ENCODE measurements around the gene CHD9NB.

The CHD9NB gene

DNA sequence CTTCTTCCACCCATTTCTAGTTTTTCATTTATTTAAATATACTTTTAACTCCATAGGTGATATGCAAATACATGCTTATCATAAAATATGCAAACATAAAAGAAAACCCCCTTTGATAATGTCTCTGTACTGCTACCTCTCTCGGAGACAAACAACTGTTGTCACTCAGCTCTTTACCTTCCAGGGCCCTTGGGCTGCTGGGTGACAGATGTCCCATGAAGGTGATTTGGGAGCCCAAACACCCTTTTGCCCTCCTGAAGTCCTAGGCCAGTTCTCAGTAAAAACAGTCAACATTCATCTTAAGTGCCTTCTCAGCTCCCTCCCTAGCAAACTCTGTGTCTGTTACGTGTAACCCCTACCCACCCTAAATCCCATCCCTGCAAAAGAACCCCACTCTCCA is 39.6 kb upstream of the CHD9NB start:
- WGBS (ENCODE audit: extremely low coverage, insufficient coverage, insufficient read length) = no CpG with 5 or more reads among the region's 2 CpGs
- H3K4me2 ChIP-seq (ENCODE audit: low read length) = no peak overlapping the region
- no peaks in the 10 kb centered on the region for H3K27me3 ChIP-seq (ENCODE audit: insufficient read depth, low read length)

DNA sequence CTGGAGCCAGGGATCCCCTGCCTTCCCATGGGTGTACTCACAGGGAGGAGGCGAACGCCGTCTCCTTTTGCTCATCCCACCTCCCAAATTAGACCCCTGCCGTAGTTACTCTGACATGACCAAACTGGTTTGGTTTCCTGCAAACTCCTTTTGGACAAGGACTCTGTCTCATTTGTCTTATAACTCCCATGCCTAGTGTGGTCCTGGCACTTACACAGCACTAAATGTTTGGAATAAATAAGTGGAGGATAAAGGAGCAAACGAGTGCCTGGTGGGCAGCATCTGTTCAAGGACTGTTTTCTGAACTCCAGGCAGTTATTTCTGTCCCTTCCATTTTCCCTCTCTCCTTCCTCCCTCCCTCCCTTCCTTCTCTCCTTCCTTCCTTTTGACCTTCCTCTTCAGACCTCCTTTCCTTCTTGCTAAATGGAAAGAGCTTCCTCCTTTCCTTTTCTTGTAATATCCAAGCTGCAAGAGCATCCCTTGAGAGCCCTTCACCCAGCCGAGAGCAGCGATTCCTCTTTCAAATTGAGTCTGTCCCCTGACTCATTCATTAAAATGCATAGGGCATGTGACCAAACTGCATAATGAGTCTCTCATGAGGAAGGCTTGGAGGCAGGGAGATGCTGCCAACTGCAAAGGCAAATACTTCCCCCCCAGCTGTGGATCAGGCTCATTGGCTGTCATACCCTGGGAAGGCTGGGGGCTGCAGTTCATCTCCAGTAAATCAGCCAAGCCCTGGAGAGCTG is 38.9 kb upstream of the CHD9NB start:
- Histone ChIP-seq H3K4me1 (ENCODE audit: control insufficient read depth in 1 of 2, insufficient read depth in 2 of 2, low read length in 2 of 2) (peaks cover 14 to 15% of the 10 kb centered on the region in 2 experiments), H3K36me3 (ENCODE audit: control insufficient read depth in 1 of 2, insufficient read depth in 2 of 2, low read length in 2 of 2) (no peaks in the 10 kb centered on the region), H2AK5ac (ENCODE audit: low read length) (no peak overlapping the region), H3K27ac (ENCODE audit: low read depth, low read length) (no peak overlapping the region), H3K18ac (ENCODE audit: low read length) (no peak overlapping the region), H2BK12ac (ENCODE audit: low read length) (peak overlapping the region; percentile 61), H3K27me3 (ENCODE audit: insufficient read depth, low read length) (no peaks in the 10 kb centered on the region), H4K12ac (ENCODE audit: low read depth, low read length) (no peak overlapping the region), H2BK120ac (ENCODE audit: insufficient read depth, low read length, poor library complexity) (no peak overlapping the region), H3K4me2 (ENCODE audit: low read length) (no peak overlapping the region), H3K9me3 (ENCODE audit: insufficient read depth, low read depth, low read length) (no peaks in the 10 kb centered on the region), H3K4me3 (ENCODE audit: low read depth, low read length) (no peak overlapping the region), H3K9ac (ENCODE audit: low read length) (no peak overlapping the region), H3K79me1 (ENCODE audit: low read length) (peaks cover 12% of the 10 kb centered on the region), H2BK5ac (ENCODE audit: low read depth, low read length, poor library complexity) (no peak overlapping the region), H2AFZ (ENCODE audit: insufficient read depth, low read length, poor library complexity) (no peak overlapping the region), H3K4ac (ENCODE audit: low read depth, low read length) (no peak overlapping the region), H4K91ac (ENCODE audit: low read depth, low read length) (peak overlapping the region; percentile 52), H3K79me2 (ENCODE audit: control insufficient read depth, insufficient read depth, low read length, poor library complexity) (peaks cover 2% of the 10 kb centered on the region), H3K14ac (ENCODE audit: low read length) (peak overlapping the region; percentile 36), H4K8ac (ENCODE audit: low read depth, low read length) (no peak overlapping the region), H3K23ac (ENCODE audit: low read length) (no peak overlapping the region)
- DNase-seq = peak in 1 of 2 donors; percentile 31
- no CpG with 5 or more reads among the region's 7 CpGs for WGBS (ENCODE audit: extremely low coverage, insufficient coverage, insufficient read length)

More for the DNA sequence above, 39.6 kb upstream of the CHD9NB start:
- Histone ChIP-seq H4K91ac (ENCODE audit: low read depth, low read length) (no peak overlapping the region), H3K79me2 (ENCODE audit: control insufficient read depth, insufficient read depth, low read length, poor library complexity) (peaks cover 2% of the 10 kb centered on the region), H3K79me1 (ENCODE audit: low read length) (peaks cover 12% of the 10 kb centered on the region), H4K12ac (ENCODE audit: low read depth, low read length) (no peak overlapping the region), H3K14ac (ENCODE audit: low read length) (no peak overlapping the region), H2AFZ (ENCODE audit: insufficient read depth, low read length, poor library complexity) (no peak overlapping the region), H3K4me3 (ENCODE audit: low read depth, low read length) (no peak overlapping the region), H2BK5ac (ENCODE audit: low read depth, low read length, poor library complexity) (no peak overlapping the region), H2AK5ac (ENCODE audit: low read length) (no peak overlapping the region), H3K4me1 (ENCODE audit: control insufficient read depth in 1 of 2, insufficient read depth in 2 of 2, low read length in 2 of 2) (peaks cover 14 to 15% of the 10 kb centered on the region in 2 experiments), H2BK12ac (ENCODE audit: low read length) (no peak overlapping the region), H3K4ac (ENCODE audit: low read depth, low read length) (no peak overlapping the region), H3K36me3 (ENCODE audit: control insufficient read depth in 1 of 2, insufficient read depth in 2 of 2, low read length in 2 of 2) (no peaks in the 10 kb centered on the region), H3K9me3 (ENCODE audit: insufficient read depth, low read depth, low read length) (no peaks in the 10 kb centered on the region), H2BK120ac (ENCODE audit: insufficient read depth, low read length, poor library complexity) (no peak overlapping the region), H3K27ac (ENCODE audit: low read depth, low read length) (no peak overlapping the region), H3K23ac (ENCODE audit: low read length) (no peak overlapping the region), H3K18ac (ENCODE audit: low read length) (no peak overlapping the region), H4K8ac (ENCODE audit: low read depth, low read length) (no peak overlapping the region), H3K9ac (ENCODE audit: low read length) (no peak overlapping the region)
- no peak for DNase-seq

DNA sequence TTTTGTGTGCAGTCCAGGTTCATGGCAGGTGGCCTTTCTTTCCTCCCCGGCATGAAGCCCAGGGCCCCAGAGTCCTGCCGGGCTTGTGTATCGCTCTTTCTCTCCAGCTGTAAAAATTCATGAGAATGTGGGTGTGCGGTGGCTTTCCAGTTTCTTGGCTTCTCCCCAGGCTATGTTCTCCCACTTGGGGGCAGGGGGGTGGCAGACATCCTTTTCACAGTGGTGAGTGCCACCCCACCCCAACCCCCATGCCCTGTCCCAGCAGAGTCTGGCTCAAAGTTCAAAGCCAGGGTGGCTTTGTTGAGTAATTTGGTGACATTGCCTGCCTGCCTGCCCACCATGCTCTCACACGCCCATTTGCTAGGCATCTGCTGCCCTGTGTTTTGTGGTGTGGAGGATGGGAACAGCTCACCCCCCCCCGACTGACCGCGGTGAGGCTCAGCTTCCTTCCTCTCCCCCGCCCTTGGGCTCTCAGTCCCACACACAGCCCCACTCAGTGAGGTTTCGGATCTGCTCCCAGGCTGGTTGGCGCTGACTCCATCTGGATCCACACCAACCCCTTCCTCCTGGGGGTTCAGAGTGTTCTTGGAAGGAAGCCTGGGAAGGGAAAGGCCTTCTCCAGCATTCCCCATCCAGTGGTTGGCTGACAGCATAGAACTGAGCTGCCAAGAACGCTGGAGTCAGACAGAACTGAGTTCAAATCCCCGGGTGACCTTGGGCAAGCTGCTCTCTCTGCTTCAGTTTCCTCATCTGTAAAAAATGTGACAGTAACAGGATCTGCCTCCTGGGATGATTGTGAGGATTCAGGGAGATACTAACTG is 38.1 kb upstream of the CHD9NB start:
- Histone ChIP-seq H3K9me3 (ENCODE audit: insufficient read depth, low read depth, low read length) (no peaks in the 10 kb centered on the region), H3K23ac (ENCODE audit: low read length) (no peak overlapping the region), H3K4me1 (ENCODE audit: control insufficient read depth in 1 of 2, insufficient read depth in 2 of 2, low read length in 2 of 2) (peaks cover 19 to 20% of the 10 kb centered on the region in 2 experiments), H4K8ac (ENCODE audit: low read depth, low read length) (no peak overlapping the region), H3K18ac (ENCODE audit: low read length) (peak overlapping the region; percentile 51), H3K27ac (ENCODE audit: low read depth, low read length) (no peak overlapping the region), H2AK5ac (ENCODE audit: low read length) (peak overlapping the region; percentile 51), H2AFZ (ENCODE audit: insufficient read depth, low read length, poor library complexity) (peak overlapping the region; percentile 6), H3K79me2 (ENCODE audit: control insufficient read depth, insufficient read depth, low read length, poor library complexity) (peaks cover 2% of the 10 kb centered on the region), H3K4ac (ENCODE audit: low read depth, low read length) (no peak overlapping the region), H4K12ac (ENCODE audit: low read depth, low read length) (no peak overlapping the region), H3K14ac (ENCODE audit: low read length) (peak overlapping the region; percentile 36), H4K91ac (ENCODE audit: low read depth, low read length) (peak overlapping the region; percentile 52), H2BK5ac (ENCODE audit: low read depth, low read length, poor library complexity) (no peak overlapping the region), H3K36me3 (ENCODE audit: control insufficient read depth in 1 of 2, insufficient read depth in 2 of 2, low read length in 2 of 2) (no peaks in the 10 kb centered on the region), H3K27me3 (ENCODE audit: insufficient read depth, low read length) (no peaks in the 10 kb centered on the region), H2BK12ac (ENCODE audit: low read length) (peak overlapping the region; percentile 61), H3K4me2 (ENCODE audit: low read length) (no peak overlapping the region), H2BK120ac (ENCODE audit: insufficient read depth, low read length, poor library complexity) (no peak overlapping the region), H3K9ac (ENCODE audit: low read length) (no peak overlapping the region), H3K79me1 (ENCODE audit: low read length) (peaks cover 12% of the 10 kb centered on the region), H3K4me3 (ENCODE audit: low read depth, low read length) (no peak overlapping the region)
- no peak for DNase-seq
- no CpG with 5 or more reads among the region's 13 CpGs for WGBS (ENCODE audit: extremely low coverage, insufficient coverage, insufficient read length)

DNA sequence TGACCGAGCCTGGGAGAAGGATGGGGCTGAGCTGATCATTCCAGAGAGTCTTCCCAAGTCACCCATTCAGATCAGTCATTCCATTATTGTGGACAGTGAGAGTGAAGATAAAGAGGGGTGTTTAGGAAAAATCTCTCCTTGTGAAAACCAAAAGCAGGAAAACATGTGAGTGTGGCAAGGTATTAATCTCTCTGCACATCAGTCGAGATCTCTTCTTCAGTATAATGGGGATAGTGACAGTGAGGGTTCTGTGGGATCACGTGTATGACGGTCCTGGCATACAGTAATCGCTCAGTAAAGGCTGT is 37.5 kb upstream of the CHD9NB start:
- Histone ChIP-seq H4K91ac (ENCODE audit: low read depth, low read length) (no peak overlapping the region), H3K27ac (ENCODE audit: low read depth, low read length) (no peak overlapping the region), H2BK5ac (ENCODE audit: low read depth, low read length, poor library complexity) (no peak overlapping the region), H3K4me2 (ENCODE audit: low read length) (no peak overlapping the region), H3K79me1 (ENCODE audit: low read length) (peaks cover 12% of the 10 kb centered on the region), H3K9me3 (ENCODE audit: insufficient read depth, low read depth, low read length) (no peaks in the 10 kb centered on the region), H3K4ac (ENCODE audit: low read depth, low read length) (no peak overlapping the region), H3K4me1 (ENCODE audit: control insufficient read depth in 1 of 2, insufficient read depth in 2 of 2, low read length in 2 of 2) (peaks cover 22 to 23% of the 10 kb centered on the region in 2 experiments), H3K4me3 (ENCODE audit: low read depth, low read length) (no peak overlapping the region), H3K79me2 (ENCODE audit: control insufficient read depth, insufficient read depth, low read length, poor library complexity) (peaks cover 2% of the 10 kb centered on the region), H2AFZ (ENCODE audit: insufficient read depth, low read length, poor library complexity) (no peak overlapping the region), H3K18ac (ENCODE audit: low read length) (no peak overlapping the region), H2AK5ac (ENCODE audit: low read length) (no peak overlapping the region), H4K8ac (ENCODE audit: low read depth, low read length) (no peak overlapping the region), H3K36me3 (ENCODE audit: control insufficient read depth in 1 of 2, insufficient read depth in 2 of 2, low read length in 2 of 2) (no peaks in the 10 kb centered on the region), H2BK120ac (ENCODE audit: insufficient read depth, low read length, poor library complexity) (no peak overlapping the region), H3K23ac (ENCODE audit: low read length) (no peak overlapping the region), H2BK12ac (ENCODE audit: low read length) (no peak overlapping the region), H3K27me3 (ENCODE audit: insufficient read depth, low read length) (no peaks in the 10 kb centered on the region), H4K12ac (ENCODE audit: low read depth, low read length) (no peak overlapping the region), H3K14ac (ENCODE audit: low read length) (no peak overlapping the region), H3K9ac (ENCODE audit: low read length) (no peak overlapping the region)
- DNase-seq = no peak
- no CpG with 5 or more reads among the region's 5 CpGs for WGBS (ENCODE audit: extremely low coverage, insufficient coverage, insufficient read length)
